HCT116 (cell line): ENCODE measurements around the gene SRSF2.

Experiments used
- EZH2phosphoT487 ChIP-seq: fragments of 200-600 bp; IDR thresholded peaks from 2 replicates; pipeline ENCODE4 v1.6.1; 2018; ENCODE audit warnings: antibody characterized with exemption, borderline replicate concordance
- POLR2AphosphoS5 ChIP-seq: IDR thresholded peaks from 2 replicates; pipeline ENCODE4 v1.6.1; 2011; ENCODE audit warnings: mild to moderate bottlenecking, low read depth, low read length, moderate library complexity
- TF ChIP-seq, protein P1 (sequence below): IDR thresholded peaks from 2 replicates; pipeline ENCODE4 v1.6.1; 2012
- TF ChIP-seq, protein P2 (sequence below), 3 experiments: fragments of 200-600 bp in 1 of 3; sonication (generic) in 1 of 3; IDR thresholded peaks in 2 of 3; conservative IDR thresholded peaks in 1 of 3; 2 replicates each; pipeline ENCODE4 v1.5.1; 2012 to 2017; ENCODE audit warnings: low read depth in 2 of 3, low read length in 2 of 3, antibody characterized with exemption in 1 of 3, borderline replicate concordance in 1 of 3, control low read depth in 1 of 3, mild to moderate bottlenecking in 1 of 3, mixed read lengths in 1 of 3, mixed run types in 1 of 3, moderate library complexity in 1 of 3; ENCODE audit not compliant: insufficient read depth in 1 of 3

DNA sequence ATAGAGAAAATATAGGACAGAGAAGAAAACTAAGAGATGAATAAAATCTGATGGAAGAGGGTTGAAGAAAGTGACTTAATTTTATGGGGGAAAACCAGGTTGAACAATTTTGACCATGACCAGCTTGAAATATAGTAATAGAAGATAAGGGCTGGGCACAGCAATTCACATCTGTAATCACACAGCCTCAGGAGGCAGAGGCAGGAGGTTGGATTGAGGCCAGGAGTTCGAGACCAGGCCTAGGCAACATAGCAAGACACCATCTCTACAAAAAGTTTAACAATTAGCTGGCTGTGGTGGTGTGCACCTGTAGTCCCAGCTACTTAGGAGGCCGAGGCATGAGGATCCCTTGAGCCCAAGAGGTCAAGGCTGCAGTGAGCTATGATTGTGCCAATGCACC lies 35.1 kb downstream of the SRSF2 start:
- TF ChIP-seq, protein P1, sequence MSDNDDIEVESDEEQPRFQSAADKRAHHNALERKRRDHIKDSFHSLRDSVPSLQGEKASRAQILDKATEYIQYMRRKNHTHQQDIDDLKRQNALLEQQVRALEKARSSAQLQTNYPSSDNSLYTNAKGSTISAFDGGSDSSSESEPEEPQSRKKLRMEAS: no peak
- no peak for TF ChIP-seq POLR2AphosphoS5
- TF ChIP-seq, protein P2, sequence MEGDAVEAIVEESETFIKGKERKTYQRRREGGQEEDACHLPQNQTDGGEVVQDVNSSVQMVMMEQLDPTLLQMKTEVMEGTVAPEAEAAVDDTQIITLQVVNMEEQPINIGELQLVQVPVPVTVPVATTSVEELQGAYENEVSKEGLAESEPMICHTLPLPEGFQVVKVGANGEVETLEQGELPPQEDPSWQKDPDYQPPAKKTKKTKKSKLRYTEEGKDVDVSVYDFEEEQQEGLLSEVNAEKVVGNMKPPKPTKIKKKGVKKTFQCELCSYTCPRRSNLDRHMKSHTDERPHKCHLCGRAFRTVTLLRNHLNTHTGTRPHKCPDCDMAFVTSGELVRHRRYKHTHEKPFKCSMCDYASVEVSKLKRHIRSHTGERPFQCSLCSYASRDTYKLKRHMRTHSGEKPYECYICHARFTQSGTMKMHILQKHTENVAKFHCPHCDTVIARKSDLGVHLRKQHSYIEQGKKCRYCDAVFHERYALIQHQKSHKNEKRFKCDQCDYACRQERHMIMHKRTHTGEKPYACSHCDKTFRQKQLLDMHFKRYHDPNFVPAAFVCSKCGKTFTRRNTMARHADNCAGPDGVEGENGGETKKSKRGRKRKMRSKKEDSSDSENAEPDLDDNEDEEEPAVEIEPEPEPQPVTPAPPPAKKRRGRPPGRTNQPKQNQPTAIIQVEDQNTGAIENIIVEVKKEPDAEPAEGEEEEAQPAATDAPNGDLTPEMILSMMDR (IDR thresholded peaks at IDR 0.05 in 2 of 3, conservative IDR thresholded peaks at IDR 0.05 in 1 of 3; ENCODE audit: borderline replicate concordance in 1 of 3, insufficient read depth in 1 of 3, low read depth in 2 of 3, low read length in 2 of 3): no peak
- TF ChIP-seq EZH2phosphoT487: no peak
